ENCODE measurements around the gene KCNQ5. TPM values are rescaled to one million over a fixed set of nuclear protein-coding genes. Genes with fewer than 3 reads are reported as not detected.

KCNQ5 gene
- total RNA-seq, 1 donor from 2014 or later, result 1.2 TPM

- H3K4me1 Mint-ChIP-seq, result no peaks in the 10 kb centered on the region
- H3K27me3 Mint-ChIP-seq (ENCODE audit: low read depth), result peaks cover 3% of the 10 kb centered on the region
- H3K36me3 Mint-ChIP-seq (ENCODE audit: low read depth), result no peaks in the 10 kb centered on the region
- no peak for DNase-seq (ENCODE audit: low read depth, low spot score)
- no peaks in the 10 kb centered on the region for H3K9me3 Mint-ChIP-seq
- no peak overlapping the region for H3K27ac Mint-ChIP-seq (ENCODE audit: unreplicated experiment)
- TF ChIP-seq, protein P1, sequence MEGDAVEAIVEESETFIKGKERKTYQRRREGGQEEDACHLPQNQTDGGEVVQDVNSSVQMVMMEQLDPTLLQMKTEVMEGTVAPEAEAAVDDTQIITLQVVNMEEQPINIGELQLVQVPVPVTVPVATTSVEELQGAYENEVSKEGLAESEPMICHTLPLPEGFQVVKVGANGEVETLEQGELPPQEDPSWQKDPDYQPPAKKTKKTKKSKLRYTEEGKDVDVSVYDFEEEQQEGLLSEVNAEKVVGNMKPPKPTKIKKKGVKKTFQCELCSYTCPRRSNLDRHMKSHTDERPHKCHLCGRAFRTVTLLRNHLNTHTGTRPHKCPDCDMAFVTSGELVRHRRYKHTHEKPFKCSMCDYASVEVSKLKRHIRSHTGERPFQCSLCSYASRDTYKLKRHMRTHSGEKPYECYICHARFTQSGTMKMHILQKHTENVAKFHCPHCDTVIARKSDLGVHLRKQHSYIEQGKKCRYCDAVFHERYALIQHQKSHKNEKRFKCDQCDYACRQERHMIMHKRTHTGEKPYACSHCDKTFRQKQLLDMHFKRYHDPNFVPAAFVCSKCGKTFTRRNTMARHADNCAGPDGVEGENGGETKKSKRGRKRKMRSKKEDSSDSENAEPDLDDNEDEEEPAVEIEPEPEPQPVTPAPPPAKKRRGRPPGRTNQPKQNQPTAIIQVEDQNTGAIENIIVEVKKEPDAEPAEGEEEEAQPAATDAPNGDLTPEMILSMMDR (conservative IDR thresholded peaks at IDR 0.05), result no peak
- no peak overlapping the region for H3K4me3 Mint-ChIP-seq
Measured at GRCh38 chr6:72757048-72757447, 135.2 kb downstream of the KCNQ5 start.

- no peaks in the 10 kb centered on the region for H3K36me3 Mint-ChIP-seq (ENCODE audit: low read depth)
- no peak overlapping the region for H3K27ac Mint-ChIP-seq (ENCODE audit: unreplicated experiment)
- H3K9me3 Mint-ChIP-seq, result no peaks in the 10 kb centered on the region
- TF ChIP-seq, protein P1 (conservative IDR thresholded peaks at IDR 0.05), result no peak
- no peak overlapping the region for H3K4me3 Mint-ChIP-seq
- DNase-seq (ENCODE audit: low read depth, low spot score), result no peak
- no peaks in the 10 kb centered on the region for H3K4me1 Mint-ChIP-seq
- H3K27me3 Mint-ChIP-seq (ENCODE audit: low read depth), result peaks cover 3% of the 10 kb centered on the region
Measured at GRCh38 chr6:72757926-72758325, 136.1 kb downstream of the KCNQ5 start.

DNA sequence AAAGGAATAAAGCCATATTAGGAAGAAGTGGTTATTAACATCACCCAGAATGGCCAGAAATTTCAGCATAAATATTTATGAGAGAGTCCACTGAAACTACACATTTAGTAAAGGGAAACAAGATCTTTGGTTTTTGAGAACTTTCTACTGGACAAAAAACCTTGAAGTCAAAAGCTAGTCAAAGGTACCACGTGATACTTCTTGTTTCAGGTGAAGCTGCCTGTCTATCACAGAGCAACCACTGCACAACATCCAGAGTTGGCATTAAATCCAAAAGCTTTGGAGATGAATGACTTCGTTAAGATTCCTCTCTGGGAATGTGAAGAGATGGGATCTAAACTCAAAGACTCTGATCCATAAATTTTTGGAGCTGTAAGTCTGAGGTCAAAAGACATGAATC, 137.0 kb downstream of the KCNQ5 start:
- no peak overlapping the region for H3K27ac Mint-ChIP-seq (ENCODE audit: unreplicated experiment)
- no peaks in the 10 kb centered on the region for H3K4me1 Mint-ChIP-seq
- no peaks in the 10 kb centered on the region for H3K27me3 Mint-ChIP-seq (ENCODE audit: low read depth)
- DNase-seq (ENCODE audit: low read depth, low spot score), result no peak
- TF ChIP-seq, protein P1 (conservative IDR thresholded peaks at IDR 0.05), result no peak
- H3K9me3 Mint-ChIP-seq, result no peaks in the 10 kb centered on the region
- no peak overlapping the region for H3K4me3 Mint-ChIP-seq
- no peaks in the 10 kb centered on the region for H3K36me3 Mint-ChIP-seq (ENCODE audit: low read depth)

- no peak for DNase-seq (ENCODE audit: low read depth, low spot score)
- Mint-ChIP-seq H3K9me3 (peaks cover 3% of the 10 kb centered on the region), H3K27me3 (ENCODE audit: low read depth) (no peaks in the 10 kb centered on the region), H3K36me3 (ENCODE audit: low read depth) (no peaks in the 10 kb centered on the region), H3K4me1 (no peaks in the 10 kb centered on the region), H3K4me3 (no peak overlapping the region), H3K27ac (ENCODE audit: unreplicated experiment) (no peak overlapping the region)
- TF ChIP-seq, protein P1 (conservative IDR thresholded peaks at IDR 0.05), result no peak
Measured at GRCh38 chr6:72760114-72760793, 138.4 kb downstream of the KCNQ5 start.

DNA sequence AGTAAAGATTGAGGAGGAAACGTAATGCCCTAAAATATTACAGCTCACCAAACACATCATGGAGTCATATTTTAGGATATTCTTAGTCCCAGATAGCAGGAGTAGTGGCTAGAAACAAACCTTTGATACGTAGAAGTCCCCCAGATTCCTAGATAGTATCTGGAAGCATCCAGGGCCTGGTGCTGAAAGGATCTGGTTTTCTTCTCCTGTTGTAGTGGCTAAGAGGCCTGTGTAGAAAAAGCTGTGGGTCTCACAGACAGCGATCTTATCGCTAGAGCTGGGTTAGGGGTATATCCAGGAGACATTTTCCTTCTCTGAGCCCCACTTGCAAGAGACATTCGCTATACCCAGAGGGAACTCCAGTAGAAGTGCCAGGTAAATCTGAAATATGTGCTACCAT, 139.9 kb downstream of the KCNQ5 start:
- TF ChIP-seq, protein P1 (conservative IDR thresholded peaks at IDR 0.05), result no peak
- Mint-ChIP-seq H3K4me3 (no peak overlapping the region), H3K9me3 (peaks cover 3% of the 10 kb centered on the region), H3K27me3 (ENCODE audit: low read depth) (no peaks in the 10 kb centered on the region), H3K36me3 (ENCODE audit: low read depth) (no peaks in the 10 kb centered on the region), H3K4me1 (no peaks in the 10 kb centered on the region), H3K27ac (ENCODE audit: unreplicated experiment) (no peak overlapping the region)
- no peak for DNase-seq (ENCODE audit: low read depth, low spot score)
